HEK293T (cell line): ENCODE data around the gene CINP.

Experiments used
- FOXA1 ChIP-seq: fragments of 450-650 bp; IDR thresholded peaks from 2 replicates; pipeline ENCODE4 v1.6.1; 2016; ENCODE audit warnings: mild to moderate bottlenecking
- TARDBP ChIP-seq: fragments of 450-650 bp; IDR thresholded peaks from 2 replicates; pipeline ENCODE4 v1.6.1; 2016

GRCh38 chr14:102371361-102371760 is 8.7 kb upstream of the CINP start:
- TF ChIP-seq FOXA1 (no peak), TARDBP (no peak)
